Measurements from ENCODE around the gene VSX2.

GRCh38 chr14:74308695-74309094 lies 69.4 kb downstream of the VSX2 start:
- TF ChIP-seq POLR2AphosphoS5 (IDR thresholded peaks at IDR 0.05): no peak
- no peak for TF ChIP-seq CTCF (IDR thresholded peaks at IDR 0.05; ENCODE audit: poor library complexity, severe bottlenecking)
- TF ChIP-seq SMC3 (conservative IDR thresholded peaks at IDR 0.05; ENCODE audit: poor library complexity): no peak
- TF ChIP-seq EZH2 (IDR thresholded peaks at IDR 0.05; ENCODE audit: borderline replicate concordance, insufficient read depth, low read length, poor library complexity, severe bottlenecking): no peak
- no peak for TF ChIP-seq RAD21 (conservative IDR thresholded peaks at IDR 0.05)

Measured in neural cell (in vitro differentiated cells).